Omental fat pad (tissue), 4 donors: ENCODE data around the gene ZNF229. TPM values are rescaled to one million over a fixed set of nuclear protein-coding genes. Genes with fewer than 3 reads are reported as not detected.
"Not testable (repeated sequence)": the region's sequence is repeated elsewhere in the genome, so short reads cannot be mapped to it uniquely, and the experiment has no call there.

Experiments
- ATAC-seq: fragments of 150-250 bp; one replicate; pipeline ENCODE4 v1.9.1; 2016; ENCODE audit warnings: mild to moderate bottlenecking, moderate library complexity; ENCODE audit not compliant: low FRiP score
- DNase-seq: peaks from one replicate; pipeline ENCODE4 v3.0.0-alpha.2; 2019; ENCODE audit warnings: low spot score
- total RNA-seq, 4 donors: library from RNA; depleted of rRNA; stranded (reverse); fragments of >200 nt; gene quantifications; one replicate each; pipeline ENCODE4 v1.1.0, GENCODE V29; 2016
- TF ChIP-seq, protein P1 (sequence below), 3 donors: fragments of 450-650 bp; IDR thresholded peaks; one replicate each; pipeline ENCODE4 v1.5.1; 2016 to 2017; ENCODE audit warnings: antibody characterized with exemption in 3 of 3, mild to moderate bottlenecking in 3 of 3, moderate library complexity in 2 of 3

ZNF229 gene
- total RNA-seq, 4 donors from 2014 or later = 2.2 to 6.3 (median 4.8) TPM

DNA sequence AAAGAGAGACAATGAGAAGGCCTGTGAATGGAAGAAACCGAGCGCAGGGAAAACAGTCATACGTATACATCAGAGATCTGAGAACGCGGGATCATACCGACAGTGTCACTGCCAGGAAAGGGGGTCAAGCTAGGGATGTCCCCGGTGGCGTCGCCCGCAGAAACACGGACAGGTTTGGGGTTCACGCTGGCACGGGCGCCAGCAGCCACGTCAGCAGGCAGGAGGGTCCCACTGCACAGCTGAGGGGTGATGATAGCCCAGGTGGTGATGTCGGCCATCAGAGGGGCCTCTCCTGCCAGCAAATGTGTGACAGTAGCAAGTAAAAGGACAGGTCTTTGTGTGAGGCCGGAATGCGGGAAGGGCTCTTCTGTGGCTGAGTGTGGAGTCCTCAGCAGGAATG, 3.4 kb upstream of the ZNF229 start:
- TF ChIP-seq, protein P1, sequence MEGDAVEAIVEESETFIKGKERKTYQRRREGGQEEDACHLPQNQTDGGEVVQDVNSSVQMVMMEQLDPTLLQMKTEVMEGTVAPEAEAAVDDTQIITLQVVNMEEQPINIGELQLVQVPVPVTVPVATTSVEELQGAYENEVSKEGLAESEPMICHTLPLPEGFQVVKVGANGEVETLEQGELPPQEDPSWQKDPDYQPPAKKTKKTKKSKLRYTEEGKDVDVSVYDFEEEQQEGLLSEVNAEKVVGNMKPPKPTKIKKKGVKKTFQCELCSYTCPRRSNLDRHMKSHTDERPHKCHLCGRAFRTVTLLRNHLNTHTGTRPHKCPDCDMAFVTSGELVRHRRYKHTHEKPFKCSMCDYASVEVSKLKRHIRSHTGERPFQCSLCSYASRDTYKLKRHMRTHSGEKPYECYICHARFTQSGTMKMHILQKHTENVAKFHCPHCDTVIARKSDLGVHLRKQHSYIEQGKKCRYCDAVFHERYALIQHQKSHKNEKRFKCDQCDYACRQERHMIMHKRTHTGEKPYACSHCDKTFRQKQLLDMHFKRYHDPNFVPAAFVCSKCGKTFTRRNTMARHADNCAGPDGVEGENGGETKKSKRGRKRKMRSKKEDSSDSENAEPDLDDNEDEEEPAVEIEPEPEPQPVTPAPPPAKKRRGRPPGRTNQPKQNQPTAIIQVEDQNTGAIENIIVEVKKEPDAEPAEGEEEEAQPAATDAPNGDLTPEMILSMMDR (IDR thresholded peaks at IDR 0.05) = no peak
- ATAC-seq (no peak), DNase-seq (no peak)

DNA sequence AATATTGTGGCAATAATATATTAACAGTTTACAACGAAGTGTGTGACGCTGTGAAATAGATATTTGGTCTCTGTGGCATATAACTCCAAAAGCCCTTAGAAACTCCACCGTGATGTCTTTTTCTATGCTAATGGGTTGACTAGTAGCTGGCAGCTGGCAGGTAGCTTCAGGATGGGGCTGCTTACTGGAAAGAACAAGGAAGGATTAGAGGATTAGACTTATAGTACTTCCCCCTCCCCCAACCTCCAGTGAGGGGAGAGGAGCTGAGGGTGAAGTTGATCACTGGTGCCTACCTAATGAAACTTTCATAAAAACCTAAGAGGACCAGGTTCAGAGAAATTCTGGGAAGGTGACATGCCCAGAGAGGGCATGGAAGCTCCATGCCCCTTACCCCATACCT, 9.8 kb downstream of the ZNF229 start:
- ATAC-seq (no peak), DNase-seq (no peak)
- TF ChIP-seq, protein P1 (IDR thresholded peaks at IDR 0.05) = no peak

DNA sequence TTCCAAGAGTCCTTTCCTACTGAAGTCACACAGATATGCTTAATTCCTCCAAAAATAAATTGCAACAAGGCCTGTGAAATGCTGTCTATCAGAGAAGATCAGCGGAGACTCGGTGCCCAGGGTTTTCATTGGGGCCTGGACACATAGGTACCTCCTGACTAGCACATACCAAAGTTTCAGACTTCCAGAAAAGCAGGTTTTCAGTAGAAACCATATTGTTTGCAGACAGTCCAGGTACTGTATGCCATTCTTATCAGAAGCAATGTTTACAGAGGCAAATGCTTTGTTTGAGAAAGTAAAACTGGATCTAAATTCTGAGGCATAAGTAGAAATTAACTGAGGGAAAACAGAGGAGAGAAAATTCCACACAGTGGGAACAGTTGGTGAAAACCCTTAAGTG, 12.8 kb downstream of the ZNF229 start:
- ATAC-seq (no peak), DNase-seq (no peak)
- TF ChIP-seq, protein P1 (IDR thresholded peaks at IDR 0.05) = no peak

DNA sequence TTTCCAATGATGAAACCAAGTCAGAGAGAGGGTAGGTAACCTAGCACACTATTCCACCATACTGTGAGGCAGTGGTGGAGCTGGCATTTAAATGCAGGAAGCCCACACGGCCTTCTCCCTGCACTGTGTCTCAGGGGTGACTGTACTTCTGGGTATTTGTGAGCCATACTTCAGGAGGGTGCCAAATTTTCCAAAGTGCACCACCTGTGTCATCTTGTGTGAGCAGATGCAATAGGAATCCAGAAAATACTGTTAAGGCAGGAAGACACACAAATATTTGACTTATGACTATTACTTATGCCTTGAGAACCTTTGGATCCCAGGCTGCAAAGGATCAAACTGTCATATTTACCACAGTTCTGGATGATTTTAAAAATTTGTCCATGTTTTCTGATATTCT, 17.3 kb downstream of the ZNF229 start:
- no peak for DNase-seq
- TF ChIP-seq, protein P1 (IDR thresholded peaks at IDR 0.05) = no peak
- no peak for ATAC-seq

DNA sequence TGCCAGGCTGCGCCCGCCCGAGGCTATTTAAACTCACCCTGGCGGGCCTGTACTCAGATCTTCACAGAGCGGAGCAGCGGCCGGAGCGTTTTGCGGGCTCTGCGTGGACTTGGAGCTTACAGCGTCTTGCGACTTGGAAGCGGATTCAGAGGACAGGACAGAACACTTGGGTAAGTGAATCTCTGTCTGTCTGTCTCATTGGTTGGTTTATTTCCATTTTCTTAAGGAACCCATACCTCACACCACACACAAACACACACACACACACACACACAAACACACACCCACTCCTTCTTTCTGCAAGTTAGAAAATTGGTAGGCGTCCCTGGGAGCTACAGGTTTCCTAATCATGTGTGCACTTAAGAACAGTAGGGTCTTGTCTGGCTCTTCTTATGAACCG, 32.7 kb downstream of the ZNF229 start:
- DNase-seq, ATAC-seq: not testable (repeated sequence)

DNA sequence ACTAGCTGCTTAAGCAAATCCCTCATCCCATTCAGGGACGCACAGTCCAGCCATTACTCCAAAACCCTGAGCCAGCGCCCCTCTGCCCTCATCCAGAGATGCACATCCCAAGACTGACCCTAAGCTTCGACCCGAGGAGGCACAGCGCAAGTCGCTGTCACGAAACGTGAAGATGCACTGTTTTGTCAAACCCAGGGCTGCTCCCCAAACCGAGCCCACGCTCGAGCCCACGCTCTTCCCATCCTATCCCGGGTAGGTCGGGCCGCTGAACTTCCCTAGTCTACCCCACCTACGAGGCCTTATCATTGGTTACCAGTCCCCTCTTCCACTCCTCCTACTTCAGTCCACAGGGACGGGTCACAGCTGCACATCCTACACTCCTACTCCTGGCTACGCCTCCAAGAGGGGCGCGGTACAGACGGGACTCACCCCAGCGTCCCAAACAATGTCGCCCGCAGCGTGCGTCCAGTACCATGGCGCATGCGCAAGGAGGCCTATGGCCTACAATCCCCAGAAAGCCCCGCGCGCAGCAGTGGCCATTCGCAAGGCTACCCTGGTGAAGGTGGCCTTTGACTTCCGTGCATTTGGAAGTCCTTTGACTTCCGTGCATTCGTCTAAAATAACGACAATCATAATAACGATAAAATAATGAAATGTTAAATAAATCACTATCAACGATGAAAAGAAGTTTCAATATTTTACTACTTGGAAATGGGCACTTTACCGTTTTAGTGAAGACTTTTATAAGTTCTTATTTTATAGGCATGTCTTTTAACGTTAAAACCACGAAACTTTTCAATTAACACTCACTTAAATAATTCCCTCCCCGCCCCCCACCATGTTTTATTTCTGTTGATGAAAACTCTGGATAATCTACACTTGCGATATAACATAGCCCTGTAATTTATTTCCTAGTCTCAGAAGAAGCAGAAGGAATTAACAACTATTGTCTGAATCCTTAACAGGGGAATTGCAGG, 46.8 kb downstream of the ZNF229 start, which contains the start of gene ZNF285:
Gene ZNF285, minus strand, starts transcription at position 470 of the 977 bp plus-strand sequence. CDS start 4,395 bp downstream, outside the sequence.
- TF ChIP-seq, protein P1 (IDR thresholded peaks at IDR 0.05) = no peak
- DNase-seq (peak; percentile 71), ATAC-seq (peak; percentile 98)

DNA sequence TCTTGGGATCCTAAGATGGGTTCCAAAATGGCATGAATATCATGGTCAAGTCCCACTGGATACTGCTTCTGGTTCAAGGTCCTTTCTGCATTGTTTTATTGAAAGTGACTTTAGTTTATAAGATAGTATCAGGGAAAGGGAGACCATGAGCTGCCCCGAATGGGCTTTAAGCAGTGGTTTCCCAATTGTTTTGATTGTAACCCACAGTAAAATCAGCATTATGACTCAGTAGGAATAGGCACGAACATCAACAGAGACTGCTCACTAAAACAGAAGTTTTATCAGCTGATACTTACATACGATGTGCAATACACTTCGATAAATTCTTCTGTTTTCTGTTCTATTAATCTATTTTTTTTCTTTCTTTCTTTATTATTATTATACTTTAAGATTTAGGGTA, 59.0 kb downstream of the ZNF229 start:
- DNase-seq, ATAC-seq: not testable (repeated sequence)

Other genes with a start within 250 kb of the ZNF229 start
- gene ZNF227, start 235.9 kb downstream of the ZNF229 start, total RNA-seq = 10 to 100 TPM in 2 of 4 donors, 1 to 10 TPM in 2; 6.6 to 17.7 (median 10.8) TPM
- 1 to 10 TPM in 1 of 4 donors, under 1 TPM in 3; 0.19 to 1.1 (median 0.35) TPM for gene ZNF233, start 188.6 kb downstream of the ZNF229 start, total RNA-seq
- 1 to 10 TPM; 3.0 to 8.7 (median 4.3) TPM for gene ZNF235, start 143.4 kb downstream of the ZNF229 start, total RNA-seq
- 1 to 10 TPM; 2.0 to 6.0 (median 3.4) TPM for gene ZNF112, start 91.8 kb downstream of the ZNF229 start, total RNA-seq
- gene ZNF285, start 46.9 kb downstream of the ZNF229 start, total RNA-seq = 1 to 10 TPM; 1.1 to 6.5 (median 2.5) TPM
- gene ZNF180, start 52.0 kb upstream of the ZNF229 start, total RNA-seq = 10 to 100 TPM in 1 of 4 donors, 1 to 10 TPM in 3; 4.8 to 14.5 (median 7.3) TPM
- gene CEACAM20, start 81.2 kb upstream of the ZNF229 start, total RNA-seq = not detected
- gene IGSF23, start 165.1 kb upstream of the ZNF229 start, total RNA-seq = not detected
- 10 to 100 TPM; 17.0 to 93.9 (median 28.6) TPM for gene PVR, start 195.4 kb upstream of the ZNF229 start, total RNA-seq
- gene CEACAM19, start 223.0 kb upstream of the ZNF229 start, total RNA-seq = 1 to 10 TPM; 2.1 to 6.8 (median 3.8) TPM